Panc1 (cell line): ENCODE measurements around the gene AGXT2. TPM values are rescaled to one million over a fixed set of nuclear protein-coding genes. Genes with fewer than 3 reads are reported as not detected.

Experiments
- ATAC-seq: fragments of 200-7000 bp; cut with Tn5 transposase; 2 replicates; pipeline ENCODE4 v1.9.1; 2020; ENCODE audit warnings: mild to moderate bottlenecking, moderate library complexity
- BruUV-seq: library from RNA; stranded (reverse); fragments of 400-500 nt; replicated peaks from 2 replicates; lab custom pipeline; 2021; lab: Mats Ljungman, UMichigan
- CTCF ChIA-PET: fragments of 300-600 bp; sonication (Branson Sonifier 250); formaldehyde crosslinking; loops from one replicate; lab custom pipeline; 2022; ENCODE audit warnings: antibody characterized with exemption; lab: Charles Lee
- POLR2A ChIA-PET: fragments of 300-600 bp; sonication (Branson Sonifier 250); formaldehyde crosslinking; loops from one replicate; lab custom pipeline; 2022; ENCODE audit warnings: antibody characterized with exemption; lab: Charles Lee
- DNase-seq: peaks from one replicate; pipeline ENCODE4 v3.0.0-alpha.2; 2010; ENCODE audit warnings: low read depth, low spot score
- H3K27ac ChIP-seq: 2 replicates; pipeline ENCODE4 v1.5.1; 2011; ENCODE audit warnings: mild to moderate bottlenecking, low read length, inconsistent platforms
- H3K27me3 ChIP-seq: fragments of 200-500 bp; sonication (Bioruptor generic); 2 replicates; pipeline ENCODE4 v1.6.0; 2014; ENCODE audit warnings: low read length, inconsistent platforms; ENCODE audit not compliant: control insufficient read depth, insufficient read depth
- H3K36me3 ChIP-seq: fragments of 200-500 bp; sonication (Bioruptor generic); 2 replicates; pipeline ENCODE4 v1.5.1; 2014; ENCODE audit warnings: inconsistent platforms, mild to moderate bottlenecking, low read length, moderate library complexity; ENCODE audit not compliant: control insufficient read depth, insufficient read depth
- H3K4me1 ChIP-seq: 2 replicates; pipeline ENCODE4 v1.5.1; 2011; ENCODE audit warnings: inconsistent platforms, mild to moderate bottlenecking, low read length, moderate library complexity; ENCODE audit not compliant: control insufficient read depth, insufficient read depth
- H3K4me3 ChIP-seq, 2 experiments: 2 replicates each; pipeline ENCODE4 v1.5.1; 2011 to 2012; ENCODE audit warnings: low read depth in 2 of 2, low read length in 2 of 2, mild to moderate bottlenecking in 2 of 2, inconsistent platforms in 1 of 2, moderate library complexity in 1 of 2
- H3K9me3 ChIP-seq: fragments of 200-500 bp; sonication (Bioruptor generic); 2 replicates; pipeline ENCODE4 v1.5.1; 2014; ENCODE audit warnings: low read depth, mild to moderate bottlenecking, inconsistent platforms, low read length, moderate library complexity; ENCODE audit not compliant: control insufficient read depth, insufficient read depth
- POLR2AphosphoS5 ChIP-seq: IDR thresholded peaks from 2 replicates; pipeline ENCODE4 v1.6.1; 2012; ENCODE audit warnings: mild to moderate bottlenecking, low read depth, low read length, moderate library complexity
- SIN3A ChIP-seq: IDR thresholded peaks from 2 replicates; pipeline ENCODE4 v1.6.1; 2012; ENCODE audit warnings: low read depth, mild to moderate bottlenecking, low read length, moderate library complexity, borderline replicate concordance; ENCODE audit not compliant: insufficient read depth
- TCF7L2 ChIP-seq: IDR thresholded peaks from 2 replicates; pipeline ENCODE4 v1.6.1; 2011; ENCODE audit warnings: mild to moderate bottlenecking, low read depth, low read length, inconsistent platforms
- in situ Hi-C: cut with HindIII; loops from 2 replicates; pipeline ENCODE4 v1.10.0; 2016; ENCODE audit warnings: low sequenced_read_pairs, low pct_unique_long_range_greater_than_20kb
- intact Hi-C: fragments of 100-400 bp; cut with micrococcal nuclease; formaldehyde crosslinking; loops from one replicate; pipeline ENCODE4 v1.10.0; 2022; ENCODE audit not compliant: unreplicated experiment
- total RNA-seq: library from RNA; stranded (reverse); gene quantifications from one replicate; pipeline ENCODE4 v1.2.1, GENCODE V29; 2021; ENCODE audit not compliant: unreplicated experiment
- TF ChIP-seq, protein P1 (sequence below), 2 experiments: IDR thresholded peaks; 2 replicates each; pipeline ENCODE4 v1.6.1; 2011 to 2012; ENCODE audit warnings: low read depth in 2 of 2, control low read depth in 1 of 2, low read length in 1 of 2, mild to moderate bottlenecking in 1 of 2, moderate library complexity in 1 of 2; ENCODE audit not compliant: insufficient read depth in 1 of 2
- TF ChIP-seq, protein P2 (sequence below): fragments of 450-650 bp; IDR thresholded peaks from 2 replicates; pipeline ENCODE4 v1.5.1; 2017; ENCODE audit warnings: mild to moderate bottlenecking

The AGXT2 gene
- total RNA-seq, 1 experiment from 2014 or later = not detected

DNA sequence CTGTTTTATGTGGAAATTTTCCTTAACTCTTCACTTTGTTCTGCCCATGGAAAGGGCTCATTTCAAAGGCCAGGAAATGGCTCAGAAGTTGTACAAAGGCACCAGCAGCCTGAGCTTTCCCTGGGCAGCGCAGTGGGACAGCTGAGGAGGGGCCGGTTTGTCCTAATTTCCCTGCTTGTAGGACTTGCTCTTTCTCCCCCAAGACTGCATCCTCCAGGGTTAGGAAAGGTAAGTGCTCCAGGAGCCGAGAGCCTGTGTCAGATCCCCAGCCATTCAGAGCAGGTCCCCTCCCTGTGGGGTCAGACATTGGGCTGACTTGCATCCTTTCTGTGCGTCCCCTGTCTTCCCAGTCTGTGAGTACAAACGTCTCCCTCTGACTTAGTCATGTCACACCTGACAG, 43.5 kb downstream of the AGXT2 start:
- no TSS peak for BruUV-seq
- H3K27ac ChIP-seq = no peak overlapping the region
- ATAC-seq (no peak), DNase-seq (no peak)
- no peaks in the 10 kb centered on the region for H3K4me1 ChIP-seq
- CTCF ChIA-PET = no interaction called here
- in situ Hi-C loops = no loop called here
- intact Hi-C loops = loop anchor here (5.0 kb wide), 2 partner anchors 47 to 517 kb away; no protein-coding TSS in a partner anchor
- H3K36me3 ChIP-seq = no peaks in the 10 kb centered on the region
- TF ChIP-seq SIN3A (no peak), POLR2AphosphoS5 (no peak), TCF7L2 (no peak)
- TF ChIP-seq, protein P1, sequence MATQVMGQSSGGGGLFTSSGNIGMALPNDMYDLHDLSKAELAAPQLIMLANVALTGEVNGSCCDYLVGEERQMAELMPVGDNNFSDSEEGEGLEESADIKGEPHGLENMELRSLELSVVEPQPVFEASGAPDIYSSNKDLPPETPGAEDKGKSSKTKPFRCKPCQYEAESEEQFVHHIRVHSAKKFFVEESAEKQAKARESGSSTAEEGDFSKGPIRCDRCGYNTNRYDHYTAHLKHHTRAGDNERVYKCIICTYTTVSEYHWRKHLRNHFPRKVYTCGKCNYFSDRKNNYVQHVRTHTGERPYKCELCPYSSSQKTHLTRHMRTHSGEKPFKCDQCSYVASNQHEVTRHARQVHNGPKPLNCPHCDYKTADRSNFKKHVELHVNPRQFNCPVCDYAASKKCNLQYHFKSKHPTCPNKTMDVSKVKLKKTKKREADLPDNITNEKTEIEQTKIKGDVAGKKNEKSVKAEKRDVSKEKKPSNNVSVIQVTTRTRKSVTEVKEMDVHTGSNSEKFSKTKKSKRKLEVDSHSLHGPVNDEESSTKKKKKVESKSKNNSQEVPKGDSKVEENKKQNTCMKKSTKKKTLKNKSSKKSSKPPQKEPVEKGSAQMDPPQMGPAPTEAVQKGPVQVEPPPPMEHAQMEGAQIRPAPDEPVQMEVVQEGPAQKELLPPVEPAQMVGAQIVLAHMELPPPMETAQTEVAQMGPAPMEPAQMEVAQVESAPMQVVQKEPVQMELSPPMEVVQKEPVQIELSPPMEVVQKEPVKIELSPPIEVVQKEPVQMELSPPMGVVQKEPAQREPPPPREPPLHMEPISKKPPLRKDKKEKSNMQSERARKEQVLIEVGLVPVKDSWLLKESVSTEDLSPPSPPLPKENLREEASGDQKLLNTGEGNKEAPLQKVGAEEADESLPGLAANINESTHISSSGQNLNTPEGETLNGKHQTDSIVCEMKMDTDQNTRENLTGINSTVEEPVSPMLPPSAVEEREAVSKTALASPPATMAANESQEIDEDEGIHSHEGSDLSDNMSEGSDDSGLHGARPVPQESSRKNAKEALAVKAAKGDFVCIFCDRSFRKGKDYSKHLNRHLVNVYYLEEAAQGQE (IDR thresholded peaks at IDR 0.05; ENCODE audit: insufficient read depth in 1 of 2, low read depth in 2 of 2, low read length in 1 of 2) = no peak
- TF ChIP-seq, protein P2, sequence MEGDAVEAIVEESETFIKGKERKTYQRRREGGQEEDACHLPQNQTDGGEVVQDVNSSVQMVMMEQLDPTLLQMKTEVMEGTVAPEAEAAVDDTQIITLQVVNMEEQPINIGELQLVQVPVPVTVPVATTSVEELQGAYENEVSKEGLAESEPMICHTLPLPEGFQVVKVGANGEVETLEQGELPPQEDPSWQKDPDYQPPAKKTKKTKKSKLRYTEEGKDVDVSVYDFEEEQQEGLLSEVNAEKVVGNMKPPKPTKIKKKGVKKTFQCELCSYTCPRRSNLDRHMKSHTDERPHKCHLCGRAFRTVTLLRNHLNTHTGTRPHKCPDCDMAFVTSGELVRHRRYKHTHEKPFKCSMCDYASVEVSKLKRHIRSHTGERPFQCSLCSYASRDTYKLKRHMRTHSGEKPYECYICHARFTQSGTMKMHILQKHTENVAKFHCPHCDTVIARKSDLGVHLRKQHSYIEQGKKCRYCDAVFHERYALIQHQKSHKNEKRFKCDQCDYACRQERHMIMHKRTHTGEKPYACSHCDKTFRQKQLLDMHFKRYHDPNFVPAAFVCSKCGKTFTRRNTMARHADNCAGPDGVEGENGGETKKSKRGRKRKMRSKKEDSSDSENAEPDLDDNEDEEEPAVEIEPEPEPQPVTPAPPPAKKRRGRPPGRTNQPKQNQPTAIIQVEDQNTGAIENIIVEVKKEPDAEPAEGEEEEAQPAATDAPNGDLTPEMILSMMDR = no peak
- H3K4me3 ChIP-seq = no peak overlapping the region
- peaks cover 2% of the 10 kb centered on the region; the same call in 1 of the 2 replicates for H3K27me3 ChIP-seq
- no peaks in the 10 kb centered on the region for H3K9me3 ChIP-seq
- POLR2A ChIA-PET = no interaction called here

GRCh38 chr5:35003018-35003957, 44.5 kb downstream of the AGXT2 start:
- intact Hi-C loops = loop anchor here (5.0 kb wide), 2 partner anchors 46 to 516 kb away; no protein-coding TSS in a partner anchor
- peak; percentile 82 for ATAC-seq

More at GRCh38 chr5:35003018-35003957, 44.5 kb downstream of the AGXT2 start:
- ChIA-PET CTCF (interaction anchor here (0.5 to 1.0 kb wide), 7 partner anchors 26 to 1008 kb away, joined by 3 to 6 read pairs (median 4); partner anchors contain the start of genes BRIX1 and RAD1), POLR2A (no interaction called here)
- H3K27ac ChIP-seq = no peak overlapping the region
- in situ Hi-C loops = no loop called here
- H3K4me1 ChIP-seq = no peaks in the 10 kb centered on the region
- no peaks in the 10 kb centered on the region for H3K36me3 ChIP-seq
- DNase-seq = peak; percentile 33
- H3K4me3 ChIP-seq = no peak overlapping the region
- no TSS peak for BruUV-seq
- H3K9me3 ChIP-seq = no peaks in the 10 kb centered on the region
- TF ChIP-seq SIN3A (no peak), POLR2AphosphoS5 (no peak)
- TF ChIP-seq, protein P2 = peak; percentile 95
- H3K27me3 ChIP-seq = peaks cover 2% of the 10 kb centered on the region; the same call in 1 of the 2 replicates
